ENCODE measurements around the gene TSSC4.

Gene TSSC4

GRCh38 chr11:2369896-2370295 is 30.7 kb upstream of the TSSC4 start:
- DNase-seq: no peak

GRCh38 chr11:2374456-2375201 is 25.9 kb upstream of the TSSC4 start:
- no peak for DNase-seq

GRCh38 chr11:2375341-2375853 is 25.2 kb upstream of the TSSC4 start:
- DNase-seq: no peak

- no peak for DNase-seq
Observed at GRCh38 chr11:2375964-2376551, 24.5 kb upstream of the TSSC4 start.

- no peak for DNase-seq
Observed at GRCh38 chr11:2376751-2377451, 23.6 kb upstream of the TSSC4 start, which contains the start of gene CD81. CD81 (plus strand) TSS chr11:2377310; CDS start chr11:2377550, 240 bp downstream.

- no peak for DNase-seq
Observed at GRCh38 chr11:2377511-2378443, 22.8 kb upstream of the TSSC4 start.

GRCh38 chr11:2378527-2379210 is 21.9 kb upstream of the TSSC4 start:
- DNase-seq: no peak

- no peak for DNase-seq
Observed at GRCh38 chr11:2379466-2380174, 20.9 kb upstream of the TSSC4 start.

- no peak for DNase-seq
Observed at GRCh38 chr11:2380396-2380795, 20.2 kb upstream of the TSSC4 start.

- no peak for DNase-seq
Observed at GRCh38 chr11:2380807-2381350, 19.7 kb upstream of the TSSC4 start.

- no peak for DNase-seq
Observed at GRCh38 chr11:2381494-2382128, 18.9 kb upstream of the TSSC4 start.

- no peak for DNase-seq
Observed at GRCh38 chr11:2382129-2382517, 18.4 kb upstream of the TSSC4 start.

- DNase-seq: no peak
Observed at GRCh38 chr11:2382936-2383851, 17.4 kb upstream of the TSSC4 start.

GRCh38 chr11:2383852-2384804 is 16.4 kb upstream of the TSSC4 start:
- no peak for DNase-seq

- no peak for DNase-seq
Observed at GRCh38 chr11:2385156-2386151, 15.1 kb upstream of the TSSC4 start.

- DNase-seq: no peak
Observed at GRCh38 chr11:2386591-2386990, 14.0 kb upstream of the TSSC4 start.
